ENCODE results near the gene POM121C.
"Not testable (repeated sequence)": the region's sequence is repeated elsewhere in the genome, so short reads cannot be mapped to it uniquely, and the experiment has no call there.

GRCh38 chr7:75395329-75395728 lies 90.8 kb downstream of the POM121C start, which contains the start of gene TRIM73:
- TF ChIP-seq EP300, CTCF (IDR thresholded peaks at IDR 0.05): not testable (repeated sequence)

Data from upper lobe of left lung (tissue), 4 donors.